HCT116 (cell line): ENCODE data around the gene EFCAB8. TPM values are rescaled to one million over a fixed set of nuclear protein-coding genes. Genes with fewer than 3 reads are reported as not detected.

Source experiments
- ATAC-seq: fragments of 200-7000 bp; cut with Tn5 transposase; 2 replicates; pipeline ENCODE4 v1.9.1; 2020; ENCODE audit warnings: mild to moderate bottlenecking, moderate library complexity
- BruUV-seq: library from RNA; stranded (reverse); fragments of 400-500 nt; replicated peaks from 2 replicates; lab custom pipeline; 2021; lab: Mats Ljungman, UMichigan
- CTCF ChIA-PET: fragments of 300-600 bp; sonication (Branson Sonifier 250); formaldehyde crosslinking; loops from one replicate; lab custom pipeline; 2021; ENCODE audit warnings: antibody characterized with exemption; lab: Charles Lee
- POLR2A ChIA-PET: fragments of 300-600, 350-600 bp; sonication (Branson Sonifier 250); formaldehyde crosslinking; loops from one replicate; lab custom pipeline; 2021; ENCODE audit warnings: antibody characterized with exemption; lab: Charles Lee
- RAD21 ChIA-PET, 2 experiments: fragments of 300-600 bp; sonication (Branson Sonifier 250); formaldehyde crosslinking; loops; one replicate each; lab custom pipeline; 2023; ENCODE audit warnings: low total read pairs in 2 of 2; ENCODE audit not compliant: uncharacterized antibody in 2 of 2, unreplicated experiment in 2 of 2, low non-redundant PET in 1 of 2; lab: Charles Lee
- DNase-seq: peaks from one replicate; pipeline ENCODE4 v3.0.0-alpha.2; 2010; ENCODE audit warnings: low read depth, low spot score
- H2AFZ ChIP-seq: fragments of 200-600 bp; shearing (Covaris generic), sonication (generic); 2 replicates; pipeline ENCODE4 v1.6.1; 2017; ENCODE audit warnings: low read depth, mixed run types, mixed read lengths, antibody characterized with exemption, low read length; ENCODE audit not compliant: poor library complexity, severe bottlenecking
- H3K27ac ChIP-seq: 2 replicates; pipeline ENCODE4 v1.5.1; 2012; ENCODE audit warnings: low read depth, low read length
- H3K27me3 ChIP-seq: fragments of 200-600 bp; sonication (generic); 2 replicates; pipeline ENCODE4 v1.6.1; 2016; ENCODE audit warnings: mixed run types, low read length, mixed read lengths; ENCODE audit not compliant: insufficient read depth
- H3K36me3 ChIP-seq, 2 experiments: fragments of 200-500 bp in 1 of 2; fragments of 200-600 bp in 1 of 2; sonication (Bioruptor generic) in 1 of 2; sonication (generic) in 1 of 2; 2 replicates each; pipeline versions ENCODE4 v1.5.1 to v1.6.1; 2014 to 2016; ENCODE audit warnings: low read length in 2 of 2, inconsistent platforms in 1 of 2, mixed read lengths in 1 of 2, mixed run types in 1 of 2; ENCODE audit not compliant: insufficient read depth in 2 of 2, control insufficient read depth in 1 of 2
- H3K4me1 ChIP-seq, 2 experiments: fragments of 200-600 bp in 1 of 2; sonication (generic) in 1 of 2; 2 replicates each; pipeline versions ENCODE4 v1.5.1 to v1.6.1; 2012 to 2017; ENCODE audit warnings: low read length in 2 of 2, inconsistent platforms in 1 of 2, mild to moderate bottlenecking in 1 of 2, mixed read lengths in 1 of 2, mixed run types in 1 of 2, moderate library complexity in 1 of 2; ENCODE audit not compliant: insufficient read depth in 2 of 2, control insufficient read depth in 1 of 2
- H3K4me2 ChIP-seq: fragments of 200-600 bp; sonication (generic); 2 replicates; pipeline ENCODE4 v1.6.1; 2017; ENCODE audit warnings: mixed run types, low read length, mixed read lengths
- H3K4me3 ChIP-seq, 2 experiments: fragments of 200-600 bp in 1 of 2; sonication (generic) in 1 of 2; replicated peaks in 1 of 2; 2 replicates each; pipeline ENCODE4 v1.5.1; 2011 to 2016; ENCODE audit warnings: low read length in 2 of 2, control low read depth in 1 of 2, low read depth in 1 of 2, mild to moderate bottlenecking in 1 of 2, mixed read lengths in 1 of 2, mixed run types in 1 of 2
- H3K79me2 ChIP-seq: fragments of 200-600 bp; sonication (generic); 2 replicates; pipeline ENCODE4 v1.6.1; 2017; ENCODE audit warnings: mild to moderate bottlenecking, mixed run types, low read length, moderate library complexity, mixed read lengths; ENCODE audit not compliant: insufficient read depth
- H3K9ac ChIP-seq: fragments of 200-600 bp; sonication (generic); 2 replicates; pipeline ENCODE4 v1.6.1; 2016; ENCODE audit warnings: low read length, mixed read lengths
- H3K9me2 ChIP-seq: fragments of 200-600 bp; sonication (generic), shearing (Covaris generic); 2 replicates; pipeline ENCODE4 v1.6.1; 2017; ENCODE audit warnings: mixed run types, mild to moderate bottlenecking, moderate library complexity; ENCODE audit not compliant: insufficient read depth
- H3K9me3 ChIP-seq, 2 experiments: fragments of 200-500 bp in 1 of 2; fragments of 200-600 bp in 1 of 2; sonication (Bioruptor generic) in 1 of 2; sonication (generic) in 1 of 2; 2 replicates each; pipeline ENCODE4 v1.6.1; 2014 to 2017; ENCODE audit warnings: low read length in 2 of 2, mixed read lengths in 2 of 2, inconsistent platforms in 1 of 2, low read depth in 1 of 2, mild to moderate bottlenecking in 1 of 2, mixed run types in 1 of 2, moderate library complexity in 1 of 2; ENCODE audit not compliant: control insufficient read depth in 1 of 2, insufficient read depth in 1 of 2
- H4K20me1 ChIP-seq: fragments of 200-600 bp; sonication (generic), shearing (Covaris generic); 2 replicates; pipeline ENCODE4 v1.6.1; 2017; ENCODE audit warnings: mixed run types, mild to moderate bottlenecking, moderate library complexity; ENCODE audit not compliant: insufficient read depth
- CEBPB ChIP-seq: IDR thresholded peaks from 2 replicates; pipeline ENCODE4 v1.6.1; 2012; ENCODE audit warnings: low read depth
- EGR1 ChIP-seq: IDR thresholded peaks from 2 replicates; pipeline ENCODE4 v1.6.1; 2012; ENCODE audit warnings: low read depth
- POLR2AphosphoS5 ChIP-seq: IDR thresholded peaks from 2 replicates; pipeline ENCODE4 v1.6.1; 2011; ENCODE audit warnings: mild to moderate bottlenecking, low read depth, low read length, moderate library complexity
- RAD21 ChIP-seq: IDR thresholded peaks from 2 replicates; pipeline ENCODE4 v1.6.1; 2012; ENCODE audit warnings: low read depth, mild to moderate bottlenecking
- REST ChIP-seq: IDR thresholded peaks from 2 replicates; pipeline ENCODE4 v1.6.1; 2012; ENCODE audit warnings: low read depth
- SRF ChIP-seq: IDR thresholded peaks from 2 replicates; pipeline ENCODE4 v1.6.1; 2012; ENCODE audit warnings: low read depth
- intact Hi-C: fragments of 100-400 bp; cut with micrococcal nuclease; formaldehyde crosslinking; loops from 2 replicates; pipeline ENCODE4 v1.10.0; 2022
- total RNA-seq: library from RNA; stranded (reverse); gene quantifications from one replicate; pipeline ENCODE4 v1.2.1, GENCODE V29; 2021; ENCODE audit not compliant: unreplicated experiment
- TF ChIP-seq, protein P1 (sequence below), 3 experiments: fragments of 200-600 bp in 1 of 3; sonication (generic) in 1 of 3; IDR thresholded peaks in 2 of 3; conservative IDR thresholded peaks in 1 of 3; 2 replicates each; pipeline ENCODE4 v1.5.1; 2012 to 2017; ENCODE audit warnings: low read depth in 2 of 3, low read length in 2 of 3, antibody characterized with exemption in 1 of 3, borderline replicate concordance in 1 of 3, control low read depth in 1 of 3, mild to moderate bottlenecking in 1 of 3, mixed read lengths in 1 of 3, mixed run types in 1 of 3, moderate library complexity in 1 of 3; ENCODE audit not compliant: insufficient read depth in 1 of 3

EFCAB8 gene
- total RNA-seq, 1 experiment from 2014 or later, result 0.42 TPM

- DNase-seq (no peak), ATAC-seq (no peak)
- H3K4me3 ChIP-seq, result no peak overlapping the region
- ChIA-PET RAD21 (no interaction called here), CTCF (no interaction called here), POLR2A (no interaction called here)
- H3K27me3 ChIP-seq, result no peaks in the 10 kb centered on the region
- H3K9me3 ChIP-seq, result no peaks in the 10 kb centered on the region
- BruUV-seq, result no TSS peak
- intact Hi-C loops, result no loop called here
- peaks cover 46 to 53% of the 10 kb centered on the region in 2 experiments for H3K36me3 ChIP-seq
- H4K20me1 ChIP-seq, result no peaks in the 10 kb centered on the region
- no peak overlapping the region for H3K9ac ChIP-seq
- H3K4me2 ChIP-seq, result no peak overlapping the region
- H3K4me1 ChIP-seq, result no peaks in the 10 kb centered on the region
- no peaks in the 10 kb centered on the region for H3K9me2 ChIP-seq
- H2AFZ ChIP-seq, result no peak overlapping the region
- H3K79me2 ChIP-seq, result peaks cover 80% of the 10 kb centered on the region
- no peak overlapping the region for H3K27ac ChIP-seq
- TF ChIP-seq REST (no peak), EGR1 (no peak), RAD21 (no peak), POLR2AphosphoS5 (no peak), SRF (no peak), CEBPB (no peak)
- TF ChIP-seq, protein P1, sequence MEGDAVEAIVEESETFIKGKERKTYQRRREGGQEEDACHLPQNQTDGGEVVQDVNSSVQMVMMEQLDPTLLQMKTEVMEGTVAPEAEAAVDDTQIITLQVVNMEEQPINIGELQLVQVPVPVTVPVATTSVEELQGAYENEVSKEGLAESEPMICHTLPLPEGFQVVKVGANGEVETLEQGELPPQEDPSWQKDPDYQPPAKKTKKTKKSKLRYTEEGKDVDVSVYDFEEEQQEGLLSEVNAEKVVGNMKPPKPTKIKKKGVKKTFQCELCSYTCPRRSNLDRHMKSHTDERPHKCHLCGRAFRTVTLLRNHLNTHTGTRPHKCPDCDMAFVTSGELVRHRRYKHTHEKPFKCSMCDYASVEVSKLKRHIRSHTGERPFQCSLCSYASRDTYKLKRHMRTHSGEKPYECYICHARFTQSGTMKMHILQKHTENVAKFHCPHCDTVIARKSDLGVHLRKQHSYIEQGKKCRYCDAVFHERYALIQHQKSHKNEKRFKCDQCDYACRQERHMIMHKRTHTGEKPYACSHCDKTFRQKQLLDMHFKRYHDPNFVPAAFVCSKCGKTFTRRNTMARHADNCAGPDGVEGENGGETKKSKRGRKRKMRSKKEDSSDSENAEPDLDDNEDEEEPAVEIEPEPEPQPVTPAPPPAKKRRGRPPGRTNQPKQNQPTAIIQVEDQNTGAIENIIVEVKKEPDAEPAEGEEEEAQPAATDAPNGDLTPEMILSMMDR (IDR thresholded peaks at IDR 0.05 in 2 of 3, conservative IDR thresholded peaks at IDR 0.05 in 1 of 3; ENCODE audit: borderline replicate concordance in 1 of 3, insufficient read depth in 1 of 3, low read depth in 2 of 3, low read length in 2 of 3), result no peak
These were observed 18.8 kb upstream of the EFCAB8 start for GRCh38 chr20:32839982-32840285.
